Fibroblast of lung (primary cell): Measurements from ENCODE around the gene PALMD.

Source experiments
- EZH2 ChIP-seq: IDR thresholded peaks from 2 replicates; pipeline ENCODE4 v1.5.1; 2012; ENCODE audit warnings: low read length, control low read depth, mild to moderate bottlenecking; ENCODE audit errors: missing control alignments
- TF ChIP-seq, protein P1 (sequence below), 2 donors: IDR thresholded peaks in 1 of 2; conservative IDR thresholded peaks in 1 of 2; 1 replicate in 1 of 2; 2 replicates in 1 of 2; pipeline ENCODE4 v1.5.1; 2011 to 2012; ENCODE audit warnings: low read length in 2 of 2, control low read depth in 1 of 2, inconsistent platforms in 1 of 2, low read depth in 1 of 2, mild to moderate bottlenecking in 1 of 2

DNA sequence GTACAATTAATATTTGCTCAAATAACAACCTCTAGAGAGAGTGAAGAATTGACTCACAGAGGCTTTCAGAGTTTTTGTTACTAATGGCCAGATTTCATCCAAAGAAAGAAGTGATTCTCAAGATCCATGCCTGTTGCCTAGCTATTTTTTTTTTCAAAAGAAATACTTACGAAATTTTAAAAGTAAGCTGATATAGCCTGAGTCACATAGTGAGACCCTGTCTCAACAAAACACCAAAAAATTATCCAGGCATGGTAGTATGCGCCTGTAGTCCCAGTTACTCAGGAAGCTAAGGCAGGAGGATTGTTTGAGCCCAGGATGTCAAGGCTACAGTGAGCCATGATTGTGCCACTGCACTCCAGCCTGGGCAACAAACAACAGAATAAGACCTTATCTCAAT lies 14.6 kb downstream of the PALMD start:
- TF ChIP-seq, protein P1, sequence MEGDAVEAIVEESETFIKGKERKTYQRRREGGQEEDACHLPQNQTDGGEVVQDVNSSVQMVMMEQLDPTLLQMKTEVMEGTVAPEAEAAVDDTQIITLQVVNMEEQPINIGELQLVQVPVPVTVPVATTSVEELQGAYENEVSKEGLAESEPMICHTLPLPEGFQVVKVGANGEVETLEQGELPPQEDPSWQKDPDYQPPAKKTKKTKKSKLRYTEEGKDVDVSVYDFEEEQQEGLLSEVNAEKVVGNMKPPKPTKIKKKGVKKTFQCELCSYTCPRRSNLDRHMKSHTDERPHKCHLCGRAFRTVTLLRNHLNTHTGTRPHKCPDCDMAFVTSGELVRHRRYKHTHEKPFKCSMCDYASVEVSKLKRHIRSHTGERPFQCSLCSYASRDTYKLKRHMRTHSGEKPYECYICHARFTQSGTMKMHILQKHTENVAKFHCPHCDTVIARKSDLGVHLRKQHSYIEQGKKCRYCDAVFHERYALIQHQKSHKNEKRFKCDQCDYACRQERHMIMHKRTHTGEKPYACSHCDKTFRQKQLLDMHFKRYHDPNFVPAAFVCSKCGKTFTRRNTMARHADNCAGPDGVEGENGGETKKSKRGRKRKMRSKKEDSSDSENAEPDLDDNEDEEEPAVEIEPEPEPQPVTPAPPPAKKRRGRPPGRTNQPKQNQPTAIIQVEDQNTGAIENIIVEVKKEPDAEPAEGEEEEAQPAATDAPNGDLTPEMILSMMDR (conservative IDR thresholded peaks at IDR 0.05 in 1 of 2, IDR thresholded peaks at IDR 0.05 in 1 of 2; ENCODE audit: low read depth in 1 of 2, low read length in 2 of 2), result no peak
- no peak for TF ChIP-seq EZH2
